GM12878 (cell line): Measurements from ENCODE around the gene ESPNL. TPM values are rescaled to one million over a fixed set of nuclear protein-coding genes. Genes with fewer than 3 reads are reported as not detected.

ENCODE experiments used
- ATAC-seq: fragments of 200-7000 bp; cut with Tn5 transposase; 3 replicates; pipeline ENCODE4 v1.9.1; 2020; ENCODE audit warnings: mild to moderate bottlenecking, moderate library complexity
- BruUV-seq: library from RNA; stranded (reverse); fragments of 400-500 nt; replicated peaks from 2 replicates; lab custom pipeline; 2021; lab: Mats Ljungman, UMichigan
- CTCF ChIA-PET: fragments of 300-600 bp; sonication (Branson Sonifier 250); formaldehyde crosslinking; extraction: SDS; loops from one replicate; lab custom pipeline; 2021; ENCODE audit warnings: inconsistent platforms; lab: Yijun Ruan, JAX
- POLR2A ChIA-PET: fragments of 350-600 bp; formaldehyde crosslinking; extraction: SDS; loops from one replicate; lab custom pipeline; 2021; ENCODE audit warnings: inconsistent platforms; lab: Charles Lee
- RAD21 ChIA-PET: fragments of 300-600 bp; sonication (Branson Sonifier 250); formaldehyde crosslinking; loops from one replicate; lab custom pipeline; 2023; ENCODE audit warnings: antibody characterized with exemption; ENCODE audit not compliant: unreplicated experiment; lab: Charles Lee
- SMC1A ChIA-PET: fragments of 300-600 bp; sonication (Branson Sonifier 250); formaldehyde crosslinking; loops from one replicate; lab custom pipeline; 2023; ENCODE audit not compliant: unreplicated experiment, uncharacterized antibody; lab: Charles Lee
- DNase-seq: peaks from one replicate; pipeline ENCODE4 v3.0.0-alpha.2; 2011; ENCODE audit warnings: low read depth, low spot score
- FAIRE-seq: peaks from 3 replicates; lab custom pipeline; 2011; peaks lifted over from hg19 to GRCh38; lab: Jason Lieb, UNC
- H2AFZ ChIP-seq: 2 replicates; pipeline ENCODE4 v1.6.0; 2011; ENCODE audit warnings: low read depth, low read length, control low read depth; ENCODE audit not compliant: control insufficient read depth
- H3K27ac ChIP-seq: 2 replicates; pipeline ENCODE4 v1.5.1; 2011; ENCODE audit warnings: control low read depth; ENCODE audit not compliant: control insufficient read depth, insufficient read depth
- H3K27me3 ChIP-seq, 2 experiments: replicated peaks in 1 of 2; 2 replicates each; pipeline versions ENCODE4 v1.6.0 to v1.6.1; 2011; ENCODE audit warnings: low read length in 1 of 2; ENCODE audit not compliant: control insufficient read depth in 2 of 2, insufficient read depth in 2 of 2
- H3K36me3 ChIP-seq, 2 experiments: 2 replicates each; pipeline ENCODE4 v1.5.1; 2011; ENCODE audit warnings: low read length in 1 of 2; ENCODE audit not compliant: control insufficient read depth in 2 of 2, insufficient read depth in 2 of 2
- H3K4me1 ChIP-seq: 2 replicates; pipeline ENCODE4 v1.6.1; 2011; ENCODE audit warnings: mild to moderate bottlenecking, low read length, moderate library complexity, mixed read lengths; ENCODE audit not compliant: control insufficient read depth, insufficient read depth
- H3K4me2 ChIP-seq: 2 replicates; pipeline ENCODE4 v1.6.0; 2011; ENCODE audit warnings: control low read depth; ENCODE audit not compliant: control insufficient read depth, insufficient read depth
- H3K4me3 ChIP-seq: fragments of 200-600 bp; sonication (generic); 2 replicates; pipeline ENCODE4 v1.5.1; 2016
- H3K79me2 ChIP-seq: 2 replicates; pipeline ENCODE4 v1.6.0; 2011; ENCODE audit warnings: low read length; ENCODE audit not compliant: control insufficient read depth, insufficient read depth
- H3K9ac ChIP-seq: 2 replicates; pipeline ENCODE4 v1.8.0; 2011; ENCODE audit warnings: low read length, control low read depth, mixed read lengths; ENCODE audit not compliant: control insufficient read depth, insufficient read depth
- H3K9me3 ChIP-seq: replicated peaks from 3 replicates; pipeline ENCODE4 v1.5.1; 2011; ENCODE audit warnings: mild to moderate bottlenecking, low read length; ENCODE audit not compliant: control insufficient read depth, insufficient read depth
- H4K20me1 ChIP-seq: 2 replicates; pipeline ENCODE4 v1.6.0; 2011; ENCODE audit not compliant: control insufficient read depth, insufficient read depth
- PRDM15 ChIP-seq: fragments of 450-650 bp; formaldehyde crosslinking; IDR thresholded peaks from 2 replicates; pipeline ENCODE4 v1.4.0; 2020; ENCODE audit warnings: mild to moderate bottlenecking, moderate library complexity
- RAD51 ChIP-seq: fragments of 450-650 bp; IDR thresholded peaks from 2 replicates; pipeline ENCODE4 v1.6.1; 2016; ENCODE audit warnings: moderate library complexity, mild to moderate bottlenecking, inconsistent platforms
- WGBS: methylation state at CpG from one replicate; pipeline ENCODE4 v1.1.6; 2016; ENCODE audit warnings: low lambda C conversion rate; ENCODE audit not compliant: insufficient replicate concordance, insufficient coverage; ENCODE audit errors: missing lambda C conversion rate; 5-methylcytosine and 5-hydroxymethylcytosine counted together
- in situ Hi-C: fragments of 300-500 bp; cut with MboI; formaldehyde crosslinking; loops from 9 replicates; pipeline ENCODE4 v1.14.3; 2018; ENCODE audit warnings: mixed read lengths
- intact Hi-C: fragments of 100-400 bp; cut with micrococcal nuclease; formaldehyde crosslinking; loops from one replicate; pipeline ENCODE4 v1.14.2; 2022; ENCODE audit not compliant: unreplicated experiment
- polyA plus RNA-seq, 11 experiments: library from polyadenylated mRNA; depleted of rRNA in 4 of 11; unstranded in 6 of 11; stranded (reverse) in 5 of 11; fragments of >200 nt; fragmentation: Nextera tagmentation in 4 of 11; fragmentation: Illumina TruSeq in 1 of 11; extraction: Ambion mirVana in 4 of 11; extraction: Trizol in 1 of 11; gene quantifications; 1 replicate in 1 of 11; 2 replicates in 10 of 11; pipeline versions ENCODE4 v1.2.1 to v1.2.3, GENCODE V29; 2011 to 2016; ENCODE audit warnings: inconsistent platforms in 2 of 11, missing spikeins in 2 of 11, low read depth in 1 of 11
- total RNA-seq, 4 experiments: library from RNA; depleted of rRNA in 3 of 4; stranded (reverse); fragments of >200 nt in 3 of 4; fragmentation: Illumina TruSeq in 1 of 4; extraction: Trizol in 1 of 4; gene quantifications; 2 replicates each; pipeline versions ENCODE4 v1.2.1 to v1.2.3, GENCODE V29; 2013 to 2021

ESPNL gene
- total and polyA plus RNA-seq, 10 of the 15 experiments (the other 5 are each of a cell fraction or from before 2014, with no cell fraction given): 0.05 to 0.94 (median 0.36) TPM; not detected in 3

- ATAC-seq (no peak), FAIRE-seq (no peak), DNase-seq (no peak)
- Histone ChIP-seq H3K9ac (no peak overlapping the region), H3K9me3 (no peaks in the 10 kb centered on the region), H3K4me1 (no peaks in the 10 kb centered on the region), H3K4me3 (no peak overlapping the region), H3K79me2 (no peaks in the 10 kb centered on the region), H3K36me3 (peaks cover 7 to 20% of the 10 kb centered on the region in 2 experiments), H2AFZ (no peak overlapping the region), H3K4me2 (no peak overlapping the region), H4K20me1 (no peaks in the 10 kb centered on the region; the same call in 1 of the 2 replicates), H3K27me3 (no peaks in the 10 kb centered on the region), H3K27ac (no peak overlapping the region)
- ChIA-PET RAD21 (no interaction called here), POLR2A (no interaction called here), CTCF (interaction anchor here (0.8 to 1.0 kb wide), 3 partner anchors 60 to 201 kb away, joined by 3 read pairs; no protein-coding TSS in a partner anchor), SMC1A (interaction anchor here (1.0 kb wide), 1 partner anchor 96 kb away, joined by 3 read pairs; no protein-coding TSS in a partner anchor)
- in situ Hi-C loops (no loop called here), intact Hi-C loops (no loop called here)
- TF ChIP-seq PRDM15 (CRISPR knock-in tag) (no peak), RAD51 (no peak)
- BruUV-seq: no TSS peak
- WGBS: 48% methylated on average over 6 of the region's 6 CpGs
These were observed 69.0 kb downstream of the ESPNL start for GRCh38 chr2:238169048-238169707.
